HEK293 (cell line): ENCODE results near the gene ADIPOR2.

Experiments used
- ZBTB49 ChIP-seq: fragments of 450-650 bp; formaldehyde crosslinking; IDR thresholded peaks from 2 replicates; pipeline ENCODE4 v1.5.1; 2016; ENCODE audit warnings: missing biosample characterization, missing genetic modification characterization, low read depth
- ZNF148 ChIP-seq: fragments of 450-650 bp; formaldehyde crosslinking; IDR thresholded peaks from 2 replicates; pipeline ENCODE4 v1.5.0; 2017; ENCODE audit warnings: missing biosample characterization, missing genetic modification characterization, borderline replicate concordance
- ZNF274 ChIP-seq, 2 experiments: fragments of 200-500 bp in 1 of 2; fragments of 450-650 bp in 1 of 2; sonication (Bioruptor generic) in 1 of 2; formaldehyde crosslinking in 1 of 2; IDR thresholded peaks; 2 replicates each; pipeline versions ENCODE4 v1.5.1 to v1.6.1; 2014 to 2016; ENCODE audit warnings: borderline replicate concordance in 1 of 2, inconsistent platforms in 1 of 2, low read length in 1 of 2, missing biosample characterization in 1 of 2, missing genetic modification characterization in 1 of 2
- ZNF791 ChIP-seq: fragments of 450-650 bp; formaldehyde crosslinking; IDR thresholded peaks from 2 replicates; pipeline ENCODE4 v1.5.1; 2016; ENCODE audit warnings: missing biosample characterization, missing genetic modification characterization
- ZSCAN5A ChIP-seq: fragments of 450-650 bp; formaldehyde crosslinking; IDR thresholded peaks from 2 replicates; pipeline ENCODE4 v1.5.1; 2016; ENCODE audit warnings: missing biosample characterization, missing genetic modification characterization

- TF ChIP-seq ZNF148 (tag by site-specific recombination) (no peak), ZBTB49 (no peak), ZSCAN5A (tag by site-specific recombination) (no peak), ZNF274 (IDR thresholded peaks at IDR 0.05; ENCODE audit: low read length) (no peak), ZNF274 (tag by site-specific recombination; IDR thresholded peaks at IDR 0.05; ENCODE audit: borderline replicate concordance) (no peak), ZNF791 (tag by site-specific recombination) (no peak)
These were observed 58.1 kb downstream of the ADIPOR2 start for GRCh38 chr12:1749019-1749418.
